GM21529 (cell line): Measurements from ENCODE around the gene KDM2A.
"Not testable (repeated sequence)": the region's sequence is repeated elsewhere in the genome, so short reads cannot be mapped to it uniquely, and the experiment has no call there.

ENCODE experiments used
- ATAC-seq: cut with Tn5 transposase; IDR thresholded peaks from one replicate; pipeline ENCODE4 v1.9.1; 2021; ENCODE audit not compliant: unreplicated experiment

Gene KDM2A

DNA sequence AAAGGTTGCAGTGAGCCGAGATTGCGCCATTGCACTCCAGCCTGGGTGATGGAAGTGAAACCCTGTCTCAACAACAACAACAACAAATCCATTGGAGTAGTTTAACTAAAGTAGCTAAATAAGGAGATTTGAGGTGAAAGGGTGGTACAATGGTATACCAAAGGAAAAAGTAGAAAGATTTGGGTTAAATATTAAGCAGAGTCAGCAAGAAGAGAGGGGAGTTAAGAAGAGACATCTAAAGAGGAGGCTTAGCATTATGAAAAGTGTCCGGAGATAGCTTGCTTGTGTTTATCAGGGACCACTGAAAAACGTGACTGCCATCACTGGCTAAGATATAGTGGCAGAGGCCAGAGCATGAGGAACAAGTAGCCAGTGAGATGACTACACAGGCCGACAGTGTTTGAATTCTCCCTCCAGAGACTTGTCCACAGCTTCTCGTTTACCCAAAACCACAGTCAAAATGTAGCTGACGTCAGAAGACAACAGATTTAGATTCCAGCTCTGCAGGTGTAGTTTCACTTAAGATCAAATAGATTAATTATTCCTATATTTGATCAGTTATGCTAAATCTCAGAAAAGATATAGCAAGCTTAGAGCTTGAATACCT lies 114.6 kb downstream of the KDM2A start:
- ATAC-seq = no peak

DNA sequence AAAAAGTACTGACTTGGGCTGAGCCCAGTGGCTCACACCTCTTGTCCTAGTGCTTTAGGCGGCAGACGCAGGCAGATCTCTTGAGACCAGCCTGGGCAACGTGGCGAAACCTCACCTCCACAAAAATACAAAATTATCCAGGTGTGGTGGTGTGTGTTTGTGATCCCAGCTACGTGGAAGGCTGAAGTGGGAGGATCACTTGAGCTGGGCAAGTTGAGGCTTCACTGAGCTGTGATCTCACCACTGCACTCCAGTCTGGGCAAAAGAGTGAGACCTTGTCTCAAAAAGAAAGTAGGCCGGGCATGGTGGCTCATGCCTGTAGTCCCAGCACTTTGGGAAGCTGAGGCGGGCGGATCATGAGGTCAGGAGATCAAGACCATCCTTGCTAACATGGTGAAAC lies 115.5 kb downstream of the KDM2A start:
- ATAC-seq = not testable (repeated sequence)

DNA sequence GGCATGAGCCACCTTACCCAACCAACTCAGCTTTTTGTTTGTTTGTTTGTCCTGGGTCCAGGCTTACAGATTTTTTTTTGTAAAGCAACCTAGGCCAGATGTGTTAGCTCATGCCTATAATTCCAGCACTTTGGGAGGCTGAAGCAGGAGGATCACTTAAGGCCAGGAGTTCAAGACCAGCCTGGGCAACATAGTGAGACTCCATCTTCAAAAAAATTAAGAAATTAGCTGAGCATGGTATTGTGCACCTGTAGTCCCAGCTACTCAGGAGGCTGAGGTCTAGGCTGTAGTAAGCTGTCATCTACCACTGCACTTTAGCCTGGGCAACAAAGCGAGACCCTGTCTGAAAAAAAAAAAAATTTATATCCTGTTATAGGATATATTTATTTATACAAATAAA lies 118.5 kb downstream of the KDM2A start:
- no peak for ATAC-seq

DNA sequence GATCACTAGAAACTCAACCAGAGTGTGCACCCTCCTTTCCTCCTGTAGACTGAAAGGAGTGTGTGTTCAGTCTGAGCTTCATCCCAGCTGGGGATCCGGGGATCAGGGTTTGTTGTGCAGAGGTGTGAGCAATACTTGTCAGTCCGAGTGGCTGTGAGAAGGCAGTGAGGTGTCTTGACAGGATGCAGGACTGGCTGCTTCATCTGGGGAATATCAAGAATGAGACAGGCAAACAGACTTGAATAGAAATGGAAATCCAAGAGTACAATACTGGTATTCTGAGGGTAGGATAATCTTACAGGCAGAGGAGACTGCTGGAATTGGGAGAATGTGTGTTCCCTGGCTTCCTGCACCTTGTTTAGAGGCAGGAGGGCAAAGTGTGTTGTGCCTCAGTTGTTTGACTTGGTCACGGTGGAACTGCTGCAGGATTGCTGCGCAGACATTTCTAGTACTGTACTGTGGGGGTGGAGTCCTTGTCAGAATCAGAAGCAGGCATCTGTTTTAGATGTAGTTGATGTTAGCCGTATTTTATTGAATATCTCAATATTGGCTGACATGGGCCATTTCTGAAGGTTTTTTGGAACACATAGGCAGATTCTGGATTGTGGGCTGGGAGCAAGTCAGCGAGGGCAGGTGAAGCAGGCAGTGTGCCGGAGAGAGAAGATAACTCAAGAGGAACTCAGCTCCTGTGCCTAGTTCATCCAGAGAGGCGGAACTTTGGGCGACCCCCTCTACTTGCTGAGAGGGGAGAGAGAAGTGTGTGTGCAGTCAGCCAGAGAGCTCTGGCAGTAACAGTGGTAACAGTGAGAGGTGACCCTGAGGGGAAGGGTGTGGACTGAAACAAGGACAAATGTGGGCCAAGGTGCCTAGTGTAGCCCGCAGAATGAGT lies 120.1 kb downstream of the KDM2A start:
- no peak for ATAC-seq

DNA sequence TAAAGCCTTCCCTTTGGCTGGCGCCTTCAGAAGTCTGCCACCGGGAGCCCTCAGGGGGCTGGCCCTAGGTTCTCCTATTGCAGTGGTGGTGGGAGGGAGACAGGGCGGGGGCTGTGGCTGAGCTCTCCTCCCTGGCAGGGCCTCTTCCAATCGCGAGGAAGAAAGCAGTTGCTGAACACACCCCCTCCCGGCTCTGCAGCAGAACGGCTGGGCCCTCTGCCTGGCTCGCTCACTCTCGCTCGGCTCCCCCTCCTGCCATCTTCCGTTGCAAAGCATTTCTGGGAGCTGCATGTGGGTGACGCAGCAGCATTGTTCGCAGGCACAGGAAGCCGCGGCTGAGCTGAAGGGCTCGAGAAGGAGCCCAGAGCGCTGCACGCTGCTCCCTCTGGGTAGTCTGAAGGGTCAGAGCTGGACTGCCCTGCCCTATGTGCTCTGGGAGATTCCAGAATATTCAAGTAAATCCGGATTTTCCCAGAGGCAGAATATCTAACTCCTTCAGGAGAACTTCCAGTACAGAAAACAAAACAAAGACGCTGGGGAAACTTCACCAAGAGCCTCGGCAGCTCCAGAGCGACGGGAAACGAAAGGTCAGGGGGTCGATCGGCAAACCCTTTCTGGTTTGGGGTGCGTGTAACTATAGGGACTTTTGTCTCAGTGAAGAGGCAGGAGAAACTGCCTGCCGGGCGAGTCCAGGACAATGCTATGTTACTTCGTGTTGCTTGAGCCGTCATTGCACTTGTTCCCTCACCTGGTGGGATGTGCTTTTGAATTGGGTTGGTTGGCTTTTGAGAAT lies 120.9 kb downstream of the KDM2A start:
- peak; percentile 88 for ATAC-seq

DNA sequence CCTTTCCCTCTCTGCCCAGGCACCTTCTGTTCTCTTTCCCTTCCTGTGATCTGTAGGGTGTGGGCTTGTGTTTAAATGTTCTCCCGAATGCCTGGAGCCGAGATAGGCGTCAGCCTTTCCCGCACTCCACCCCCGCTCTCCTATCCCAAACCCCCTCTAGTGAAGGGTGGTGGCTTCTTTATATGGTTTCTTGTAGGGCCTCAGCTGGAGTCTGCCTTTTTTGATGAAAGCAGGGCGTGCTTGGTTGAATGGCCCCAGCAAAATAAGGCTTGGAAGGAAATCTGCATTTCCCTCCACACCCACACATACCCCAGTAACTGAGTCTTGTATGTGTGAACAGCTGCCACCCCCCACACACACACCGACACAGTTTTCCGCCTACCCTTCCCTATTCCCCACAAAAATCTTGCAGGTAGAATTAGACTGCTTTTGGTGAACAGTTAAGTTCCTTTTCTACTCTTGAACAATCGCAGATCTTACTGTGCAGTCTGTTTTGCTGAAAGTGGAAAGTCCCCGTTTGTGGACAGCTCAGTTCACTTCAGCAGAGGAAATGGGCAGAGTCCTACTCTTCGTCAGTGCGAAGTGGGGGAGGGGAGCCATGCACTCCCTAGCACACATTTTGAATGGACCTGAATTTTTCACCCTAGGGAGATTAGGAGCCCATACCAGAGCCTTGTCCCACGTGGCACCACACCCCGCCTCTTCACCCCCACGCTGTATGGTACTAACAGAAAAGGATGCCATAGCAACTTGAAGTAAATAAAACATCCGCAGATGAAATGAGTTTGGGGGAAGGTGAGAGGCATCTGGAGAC lies 121.7 kb downstream of the KDM2A start:
- peak; percentile 26 for ATAC-seq

DNA sequence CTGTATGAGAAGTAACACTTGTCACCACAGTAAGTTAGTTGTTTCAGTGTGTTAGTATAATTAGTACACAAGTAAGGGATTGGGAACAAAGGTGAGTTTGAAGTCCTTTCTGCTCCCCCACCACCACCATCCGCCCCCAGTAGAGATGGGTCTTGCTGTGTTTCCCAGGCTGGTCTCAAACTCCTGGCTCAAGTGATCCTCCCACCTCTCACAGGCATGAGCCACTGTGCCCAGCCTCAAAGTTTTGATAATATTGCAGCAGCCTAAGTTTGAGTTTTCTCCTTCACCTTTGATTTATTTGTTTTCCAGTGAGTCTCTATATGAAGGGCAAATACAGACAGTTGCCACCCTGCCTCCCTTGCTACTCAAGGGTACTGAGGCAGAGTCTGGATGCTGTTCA lies 123.5 kb downstream of the KDM2A start:
- no peak for ATAC-seq

DNA sequence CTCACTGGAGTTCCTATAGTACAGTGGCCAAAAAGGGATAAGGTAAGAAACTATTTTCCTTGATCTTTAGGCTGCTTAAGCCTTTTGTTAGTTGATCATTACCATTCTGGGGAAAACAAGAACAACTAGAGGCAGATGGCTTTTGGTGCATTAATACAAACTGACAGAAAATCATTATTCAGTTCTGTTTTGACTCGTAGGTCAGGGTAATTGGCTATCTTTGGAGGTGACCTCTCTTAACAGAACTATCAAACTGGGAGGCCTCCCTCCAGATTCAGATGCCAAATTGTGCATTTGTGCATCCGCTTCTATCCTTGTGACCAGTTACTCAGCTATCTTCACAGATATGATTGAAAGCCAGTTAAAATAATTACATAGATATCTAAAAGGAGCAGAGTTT lies 124.0 kb downstream of the KDM2A start:
- no peak for ATAC-seq

DNA sequence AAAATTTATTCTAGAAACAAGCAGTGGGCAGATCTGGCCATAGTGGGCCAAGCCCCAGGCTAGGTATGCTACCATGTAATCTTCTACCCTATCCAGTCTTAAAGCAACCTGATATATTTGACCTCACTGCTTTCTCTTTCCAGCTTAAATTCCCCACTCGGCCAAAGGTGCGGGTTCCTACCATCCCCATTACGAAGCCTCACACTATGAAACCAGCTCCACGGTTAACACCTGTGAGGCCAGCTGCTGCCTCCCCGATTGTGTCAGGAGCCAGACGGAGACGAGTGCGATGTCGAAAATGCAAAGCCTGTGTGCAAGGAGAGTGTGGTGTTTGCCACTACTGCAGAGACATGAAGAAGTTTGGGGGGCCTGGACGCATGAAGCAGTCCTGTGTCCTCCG lies 126.0 kb downstream of the KDM2A start:
- ATAC-seq = no peak

DNA sequence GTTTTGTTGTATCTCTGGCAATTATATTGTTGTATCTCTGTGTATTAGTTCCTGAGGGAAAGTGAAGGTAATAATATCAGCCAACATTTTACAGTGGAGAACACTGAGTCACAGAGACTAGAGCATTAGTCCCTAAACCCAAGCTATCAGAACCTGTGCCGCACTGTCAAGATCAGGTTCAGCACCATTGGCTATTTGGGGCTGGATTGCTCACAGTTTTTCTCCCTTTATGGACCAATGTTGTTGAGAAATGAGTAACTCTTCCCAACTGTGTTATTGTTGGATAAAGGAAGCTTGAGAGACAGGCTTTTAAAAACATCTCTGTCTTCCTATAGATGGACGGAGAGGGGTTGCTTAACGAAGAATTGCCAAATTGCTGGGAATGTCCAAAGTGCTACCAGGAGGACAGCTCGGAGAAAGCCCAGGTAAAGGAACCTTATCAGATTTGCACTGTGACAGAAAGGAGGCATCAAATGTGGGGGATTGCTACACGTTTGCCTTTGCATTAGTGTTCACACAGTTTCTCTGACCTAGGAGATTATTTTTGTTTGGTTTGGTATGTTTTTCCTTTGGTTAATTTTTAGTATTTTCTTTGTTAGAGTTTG lies 129.0 kb downstream of the KDM2A start:
- no peak for ATAC-seq

DNA sequence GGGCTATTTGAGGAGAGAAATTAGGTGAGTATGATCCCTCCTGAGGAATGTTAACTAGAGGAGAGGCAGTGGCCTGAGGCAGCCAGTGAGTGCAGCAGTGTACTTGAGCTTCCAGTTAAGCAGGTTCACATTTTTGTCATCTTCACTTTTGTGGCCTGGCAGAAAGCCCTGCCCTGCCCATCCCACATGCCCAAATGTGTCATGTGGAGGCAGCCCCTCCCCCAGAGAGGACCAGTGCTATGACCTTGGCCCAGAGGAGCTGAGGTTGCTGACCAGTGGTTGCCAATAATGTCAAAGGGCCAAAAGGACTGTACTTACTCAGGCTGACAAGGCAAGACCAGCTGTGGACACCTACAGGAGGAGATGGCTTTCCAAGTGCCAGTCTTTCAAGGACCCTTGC lies 129.6 kb downstream of the KDM2A start:
- ATAC-seq = no peak

DNA sequence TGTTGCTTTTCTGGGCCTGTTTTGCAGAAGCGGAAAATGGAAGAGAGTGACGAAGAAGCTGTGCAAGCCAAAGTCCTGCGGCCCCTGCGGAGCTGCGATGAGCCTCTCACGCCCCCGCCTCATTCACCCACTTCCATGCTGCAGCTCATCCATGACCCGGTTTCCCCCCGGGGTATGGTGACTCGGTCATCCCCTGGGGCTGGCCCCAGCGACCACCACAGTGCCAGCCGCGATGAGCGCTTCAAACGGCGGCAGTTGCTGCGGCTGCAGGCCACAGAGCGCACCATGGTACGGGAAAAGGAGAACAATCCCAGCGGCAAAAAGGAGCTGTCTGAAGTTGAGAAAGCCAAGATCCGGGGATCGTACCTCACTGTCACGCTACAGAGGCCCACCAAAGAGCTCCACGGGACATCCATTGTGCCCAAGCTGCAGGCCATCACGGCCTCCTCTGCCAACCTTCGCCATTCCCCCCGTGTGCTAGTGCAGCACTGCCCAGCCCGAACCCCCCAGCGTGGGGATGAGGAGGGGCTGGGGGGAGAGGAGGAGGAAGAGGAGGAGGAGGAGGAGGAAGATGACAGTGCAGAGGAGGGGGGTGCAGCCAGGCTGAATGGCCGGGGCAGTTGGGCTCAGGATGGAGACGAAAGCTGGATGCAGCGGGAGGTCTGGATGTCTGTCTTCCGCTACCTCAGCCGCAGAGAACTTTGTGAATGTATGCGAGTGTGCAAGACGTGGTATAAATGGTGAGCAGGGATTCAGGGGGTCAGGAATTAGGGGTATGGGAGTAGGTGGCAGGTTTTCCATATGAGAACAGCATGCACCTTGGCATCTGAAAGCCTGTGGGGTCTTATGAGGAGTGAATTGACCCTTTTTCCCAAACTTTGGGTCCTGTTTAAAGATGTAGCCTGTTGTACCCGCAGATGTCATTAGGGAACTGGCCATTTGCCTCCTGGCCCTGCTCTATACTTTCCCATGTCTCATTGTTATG lies 131.3 kb downstream of the KDM2A start:
- ATAC-seq = no peak

DNA sequence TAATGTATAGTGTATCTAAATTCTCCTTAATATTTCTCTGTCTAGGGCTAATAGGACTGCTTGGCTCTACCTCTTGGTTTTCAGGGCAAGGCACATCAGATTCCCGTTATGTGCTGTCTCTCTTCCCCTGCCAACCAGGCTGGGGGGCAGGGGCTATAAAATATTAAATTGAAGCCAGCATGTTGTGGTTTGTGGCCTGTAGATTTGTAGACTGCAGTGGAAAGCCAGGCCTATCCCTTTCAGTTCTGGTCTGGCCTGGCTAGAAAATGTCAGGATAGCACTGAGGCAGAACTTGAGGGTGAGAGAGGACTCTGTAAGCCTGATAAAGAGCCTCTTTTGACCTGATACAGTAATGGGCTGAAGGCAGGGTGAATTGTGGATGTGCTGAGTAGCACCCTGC lies 132.8 kb downstream of the KDM2A start:
- no peak for ATAC-seq

DNA sequence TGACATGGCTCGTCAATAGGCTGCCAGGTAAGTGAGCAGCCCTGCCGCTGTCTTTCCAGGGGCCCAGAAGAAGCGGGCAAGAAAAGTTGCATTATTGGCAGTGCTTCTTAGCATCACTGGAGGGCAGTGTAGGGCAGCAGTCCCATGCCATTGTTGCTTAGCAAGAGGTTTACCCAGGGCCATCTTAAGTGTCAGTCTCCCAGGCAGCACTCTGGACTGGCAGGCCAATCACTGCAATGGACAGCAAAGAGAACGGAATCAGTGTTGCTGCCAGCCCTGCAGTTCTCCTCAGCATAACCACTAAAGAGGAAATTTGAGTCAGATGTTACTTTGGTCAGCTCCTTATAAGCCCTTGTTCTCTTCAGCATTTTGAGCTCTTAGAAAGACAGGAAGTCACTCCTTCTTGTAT lies 133.8 kb downstream of the KDM2A start:
- ATAC-seq = no peak

DNA sequence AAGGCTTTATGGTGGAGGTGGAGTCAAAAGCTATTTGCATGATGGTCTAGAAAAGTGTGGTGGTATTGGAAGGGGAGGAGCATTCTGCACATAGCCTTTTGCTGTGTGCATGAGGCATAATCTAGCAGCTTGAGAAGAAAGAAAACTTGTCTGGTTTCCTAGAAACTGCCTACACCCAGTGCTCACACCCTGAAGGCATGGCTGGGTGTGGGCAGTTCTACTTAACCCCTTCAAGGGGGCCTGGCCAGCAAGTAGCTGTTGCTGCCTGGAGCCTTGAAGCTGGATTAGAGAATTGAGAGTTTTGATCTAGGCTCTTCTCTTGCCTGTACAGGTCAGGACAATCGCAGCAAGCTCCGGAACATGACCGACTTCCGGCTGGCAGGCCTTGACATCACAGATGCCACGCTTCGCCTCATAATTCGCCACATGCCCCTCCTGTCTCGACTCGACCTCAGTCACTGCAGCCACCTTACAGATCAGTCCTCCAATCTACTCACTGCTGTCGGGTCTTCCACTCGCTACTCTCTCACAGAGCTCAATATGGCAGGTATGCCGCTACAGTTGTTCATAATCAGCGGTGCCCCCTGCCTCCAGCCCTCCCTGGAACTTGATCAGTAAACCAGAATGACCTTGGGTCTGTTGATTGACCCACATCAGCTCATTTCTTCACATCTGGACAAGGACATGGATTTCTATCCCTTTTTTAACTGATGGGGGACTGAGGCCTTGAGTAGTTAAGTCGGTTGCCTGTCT lies 135.0 kb downstream of the KDM2A start:
- ATAC-seq = no peak

DNA sequence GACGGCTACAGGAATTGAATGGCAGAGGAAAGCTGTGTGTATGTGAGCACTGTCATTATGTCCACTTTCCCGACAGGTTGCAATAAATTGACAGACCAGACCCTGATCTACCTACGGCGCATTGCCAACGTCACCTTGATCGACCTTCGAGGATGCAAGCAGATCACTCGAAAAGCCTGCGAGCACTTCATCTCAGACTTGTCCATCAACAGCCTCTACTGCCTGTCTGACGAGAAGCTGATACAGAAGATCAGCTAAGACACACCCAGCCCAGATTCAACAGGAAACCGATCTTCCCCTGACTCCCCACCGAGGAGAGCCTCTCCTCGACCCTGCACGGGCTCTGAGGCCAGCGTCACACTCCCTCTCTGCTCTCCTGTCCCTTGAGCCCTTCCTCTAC lies 135.7 kb downstream of the KDM2A start:
- ATAC-seq = no peak

DNA sequence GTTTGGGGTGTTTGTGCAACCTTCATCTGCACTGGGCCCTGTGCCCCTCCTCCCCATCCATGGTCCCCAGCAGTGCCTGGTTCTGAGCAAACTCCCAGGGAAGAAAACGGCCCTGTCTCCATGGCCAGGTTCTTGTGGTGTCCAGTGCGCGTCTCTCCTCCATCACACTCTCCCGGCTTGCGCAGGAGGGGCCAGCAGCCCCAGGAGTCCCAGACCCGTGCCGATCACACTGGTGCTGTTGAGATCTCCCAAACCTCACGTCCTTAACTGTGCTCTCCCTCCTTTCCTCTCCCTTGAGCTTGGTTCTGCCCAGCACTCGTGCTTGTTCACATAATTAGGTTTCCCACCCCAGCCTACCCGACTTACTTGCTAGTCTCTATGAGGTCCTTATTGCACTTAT lies 136.3 kb downstream of the KDM2A start:
- no peak for ATAC-seq

DNA sequence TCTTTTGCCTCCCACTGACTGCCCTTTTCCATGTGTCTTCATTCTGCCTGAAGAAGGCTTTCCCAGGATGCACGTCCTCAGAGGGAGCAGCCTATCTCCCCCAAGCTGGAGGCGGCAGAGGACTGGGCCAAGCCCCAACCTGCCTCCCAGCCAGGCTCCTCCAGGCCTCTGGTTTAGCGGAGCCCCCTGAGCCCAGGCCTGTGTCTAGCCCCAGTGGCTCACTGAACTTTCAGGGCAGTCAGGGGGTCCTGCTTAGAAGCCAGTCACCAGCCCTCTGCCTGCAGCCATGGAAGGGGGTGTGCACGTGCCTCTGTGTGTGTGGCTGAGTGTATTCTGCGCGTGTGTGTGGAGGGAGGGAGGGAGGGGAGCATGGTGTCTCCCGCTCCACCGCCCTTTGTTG lies 136.8 kb downstream of the KDM2A start:
- ATAC-seq = no peak
